Hindlimb muscle (tissue), 1 donor: Measurements from ENCODE around the gene OCA2. TPM values are rescaled to one million over a fixed set of nuclear protein-coding genes. Genes with fewer than 3 reads are reported as not detected.

Experiments used
- DNase-seq: peaks from one replicate; pipeline ENCODE4 v3.0.0-alpha.2; 2013
- polyA plus RNA-seq: library from polyadenylated mRNA; unstranded; fragments of 120-200 nt; gene quantifications from one replicate; pipeline ENCODE4 v1.2.1, GENCODE V29; 2013; ENCODE audit not compliant: insufficient read length

Gene OCA2
- polyA plus RNA-seq, 1 donor = 4.5 TPM

- no peak for DNase-seq
Observed at GRCh38 chr15:28118531-28118930, 19.4 kb upstream of the OCA2 start.

DNA sequence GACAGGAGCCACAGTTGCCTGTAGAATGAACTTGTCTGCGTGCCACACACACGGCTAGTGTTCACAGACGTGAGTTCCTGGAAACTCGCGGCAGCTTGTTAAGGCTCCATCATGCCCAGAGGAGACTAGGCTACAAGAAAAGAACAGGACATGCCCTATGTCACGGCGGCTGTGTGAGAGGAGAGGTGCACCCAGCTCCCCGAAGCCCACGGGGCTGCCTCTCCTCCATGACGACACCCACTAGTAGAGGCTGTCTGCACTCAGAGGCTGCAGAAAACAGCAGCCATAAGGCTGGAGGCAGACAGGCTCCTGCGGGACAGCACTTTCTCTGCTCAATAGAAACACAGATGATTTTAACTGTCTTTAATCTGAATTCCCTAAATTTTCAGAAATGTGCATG lies 19.0 kb upstream of the OCA2 start:
- no peak for DNase-seq

GRCh38 chr15:28117432-28117990 lies 18.4 kb upstream of the OCA2 start:
- DNase-seq = no peak

GRCh38 chr15:28116521-28117431 lies 17.7 kb upstream of the OCA2 start:
- no peak for DNase-seq

- no peak for DNase-seq
Observed at GRCh38 chr15:28115871-28116270, 16.8 kb upstream of the OCA2 start.

GRCh38 chr15:28114721-28115622 lies 15.9 kb upstream of the OCA2 start:
- DNase-seq = no peak

DNA sequence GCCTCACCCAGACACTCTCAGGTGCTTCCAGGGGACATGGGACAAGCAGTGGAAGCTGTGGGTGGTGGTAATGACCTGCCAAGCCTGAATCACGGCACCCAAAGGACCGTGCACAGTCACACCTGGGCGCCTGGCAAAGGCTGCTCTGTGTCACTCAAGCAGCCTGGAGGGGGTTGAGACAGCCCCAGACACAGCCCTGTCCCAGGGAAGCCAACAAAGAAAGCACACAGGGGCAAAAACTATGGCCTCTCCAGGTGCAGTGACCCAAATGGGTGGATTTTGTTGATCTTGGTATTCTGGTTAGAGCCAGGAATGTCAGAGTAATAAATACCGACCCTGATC lies 15.0 kb upstream of the OCA2 start:
- no peak for DNase-seq

- DNase-seq = no peak
Observed at GRCh38 chr15:28113394-28114113, 14.4 kb upstream of the OCA2 start.

DNA sequence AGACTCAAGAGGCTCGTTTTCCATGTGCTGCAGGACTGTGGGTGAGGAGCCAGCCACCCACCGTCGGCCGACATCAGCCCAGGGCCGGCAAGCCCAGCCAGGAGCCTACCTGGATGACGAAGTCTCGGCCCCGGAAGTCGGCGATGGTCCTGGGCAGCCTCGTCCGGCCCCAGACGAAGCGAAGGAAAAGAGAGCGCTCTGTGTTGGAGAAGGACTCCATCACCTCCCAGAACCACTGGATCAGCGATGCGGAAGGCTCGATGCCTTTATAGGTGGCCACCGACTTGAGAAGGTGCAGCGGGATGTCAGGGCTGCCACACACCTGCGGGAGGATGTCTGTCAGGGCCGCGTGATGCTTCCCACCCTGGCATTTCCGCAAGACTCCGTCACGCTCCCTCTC lies 13.8 kb upstream of the OCA2 start:
- no peak for DNase-seq

GRCh38 chr15:28112101-28112760 lies 13.1 kb upstream of the OCA2 start:
- no peak for DNase-seq

GRCh38 chr15:28111543-28111942 lies 12.4 kb upstream of the OCA2 start:
- DNase-seq = no peak

GRCh38 chr15:28110481-28110881 lies 11.4 kb upstream of the OCA2 start:
- no peak for DNase-seq

DNA sequence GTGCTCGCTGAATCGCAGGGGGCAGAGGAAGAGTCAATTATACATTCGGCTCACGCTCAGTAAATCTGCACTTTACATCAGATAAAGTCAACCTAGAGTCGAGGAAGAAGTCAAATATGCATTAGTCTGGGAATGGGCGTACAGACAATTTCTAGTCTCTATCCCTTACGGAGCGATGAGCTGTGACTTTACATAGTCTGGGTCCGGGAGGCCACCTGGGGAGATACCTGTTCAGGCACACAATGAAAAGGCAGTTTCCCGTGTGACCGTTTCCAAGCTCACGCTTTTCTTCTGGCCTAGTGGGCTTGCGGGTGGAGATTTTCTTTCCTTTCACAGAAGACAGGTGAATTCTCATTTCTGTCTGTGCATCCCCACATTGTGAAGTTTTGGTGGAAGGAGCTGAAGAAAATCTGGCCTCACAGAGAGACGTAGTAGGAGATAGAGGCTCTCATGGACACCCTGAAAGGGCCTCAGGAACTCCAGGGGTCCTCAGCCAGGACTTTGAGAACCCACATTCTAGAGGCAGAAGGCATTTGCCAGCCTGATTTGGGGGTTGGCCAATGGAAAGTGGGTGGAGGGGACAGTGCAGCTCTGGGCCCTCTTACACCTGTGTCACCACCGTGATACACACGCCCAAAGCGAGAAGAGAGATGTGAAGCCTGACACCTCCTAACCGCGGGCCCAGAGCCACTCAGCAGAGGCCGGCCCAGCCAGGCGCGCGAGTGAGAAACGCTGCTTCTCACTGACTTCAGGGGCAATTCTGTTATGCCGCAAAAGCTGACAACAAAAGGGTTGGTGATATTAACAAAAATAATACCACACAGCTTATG lies 10.7 kb upstream of the OCA2 start:
- no peak for DNase-seq

GRCh38 chr15:28107904-28108275 lies 8.8 kb upstream of the OCA2 start:
- no peak for DNase-seq

GRCh38 chr15:28107111-28107903 lies 8.2 kb upstream of the OCA2 start:
- DNase-seq = no peak

- DNase-seq = no peak
Observed at GRCh38 chr15:28106294-28107110, 7.4 kb upstream of the OCA2 start.

DNA sequence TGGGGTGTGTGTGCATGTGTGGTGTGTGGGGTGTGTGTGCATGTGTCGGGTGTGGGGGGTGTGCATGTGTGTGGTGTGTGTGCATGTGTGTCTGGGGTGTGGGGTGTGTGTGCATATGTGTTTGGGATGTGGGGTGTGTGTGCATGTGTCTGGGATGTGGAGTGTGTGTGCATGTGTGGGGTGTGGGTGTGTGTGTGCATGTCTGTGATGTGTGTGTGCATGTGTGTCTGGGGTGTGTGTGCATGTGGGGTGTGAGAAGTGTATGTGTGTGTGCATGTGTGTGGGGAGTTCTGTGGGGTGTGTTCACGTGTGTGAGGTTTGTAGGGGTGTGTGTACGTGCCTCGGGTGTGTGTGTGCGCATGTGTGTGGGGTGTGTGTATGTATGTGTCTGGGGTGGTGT lies 6.7 kb upstream of the OCA2 start:
- no peak for DNase-seq

GRCh38 chr15:28105224-28105791 lies 6.2 kb upstream of the OCA2 start:
- no peak for DNase-seq

GRCh38 chr15:28104326-28104725 lies 5.2 kb upstream of the OCA2 start:
- DNase-seq = no peak
